Neural progenitor cell (in vitro differentiated cells): ENCODE results near the gene RALY. TPM values are rescaled to one million over a fixed set of nuclear protein-coding genes. Genes with fewer than 3 reads are reported as not detected.

Experiments used
- DNase-seq: peaks from one replicate; pipeline ENCODE4 v3.0.0-alpha.2; 2016; ENCODE audit warnings: low spot score
- H2AFZ ChIP-seq: fragments of 200-600 bp; sonication (generic); replicated peaks from 2 replicates; pipeline ENCODE4 v1.6.1; 2016; ENCODE audit warnings: antibody characterized with exemption
- H3F3A ChIP-seq: fragments of 200-600 bp; sonication (generic); 2 replicates; pipeline ENCODE4 v1.6.1; 2016; ENCODE audit warnings: antibody characterized with exemption, low read depth
- H3K27ac ChIP-seq: fragments of 200-600 bp; sonication (generic); 2 replicates; pipeline ENCODE4 v1.5.1; 2016; ENCODE audit warnings: mild to moderate bottlenecking
- H3K27me3 ChIP-seq: fragments of 200-600 bp; sonication (generic); 2 replicates; pipeline ENCODE4 v1.6.1; 2016; ENCODE audit warnings: mild to moderate bottlenecking, moderate library complexity
- H3K36me3 ChIP-seq: fragments of 200-600 bp; sonication (generic); 2 replicates; pipeline ENCODE4 v1.5.1; 2016
- H3K4me1 ChIP-seq: fragments of 200-600 bp; sonication (generic); 2 replicates; pipeline ENCODE4 v1.6.1; 2016; ENCODE audit warnings: mixed run types
- H3K4me2 ChIP-seq: fragments of 200-600 bp; sonication (generic); 2 replicates; pipeline ENCODE4 v1.6.1; 2016
- H3K4me3 ChIP-seq: fragments of 200-600 bp; sonication (generic); 2 replicates; pipeline ENCODE4 v1.5.1; 2016
- H3K79me2 ChIP-seq: fragments of 200-600 bp; sonication (generic); 2 replicates; pipeline ENCODE4 v1.6.1; 2016; ENCODE audit warnings: low read depth
- H3K9ac ChIP-seq: fragments of 200-600 bp; sonication (generic); 2 replicates; pipeline ENCODE4 v1.6.1; 2016
- H3K9me3 ChIP-seq: fragments of 200-600 bp; sonication (generic); 2 replicates; pipeline ENCODE4 v1.5.1; 2016; ENCODE audit warnings: low read depth
- H4K20me1 ChIP-seq: fragments of 200-600 bp; sonication (generic); 2 replicates; pipeline ENCODE4 v1.6.1; 2016; ENCODE audit warnings: low read depth
- H3K27ac Mint-ChIP-seq: 3 replicates; pipeline ENCODE4 v1.8.0; 2021; ENCODE audit warnings: mixed read lengths
- H3K27me3 Mint-ChIP-seq: 2 replicates; pipeline ENCODE4 v1.8.0; 2022; ENCODE audit warnings: low read depth, mild to moderate bottlenecking, inconsistent platforms, moderate library complexity, mixed read lengths; ENCODE audit not compliant: insufficient read depth
- H3K36me3 Mint-ChIP-seq: 3 replicates; pipeline ENCODE4 v1.8.0; 2021; ENCODE audit warnings: mixed read lengths
- H3K4me1 Mint-ChIP-seq: 3 replicates; pipeline ENCODE4 v1.8.0; 2021; ENCODE audit warnings: mixed read lengths
- H3K4me3 Mint-ChIP-seq: 3 replicates; pipeline ENCODE4 v1.8.0; 2021; ENCODE audit warnings: mild to moderate bottlenecking, moderate library complexity, mixed read lengths
- H3K9me3 Mint-ChIP-seq: 3 replicates; pipeline ENCODE4 v1.8.0; 2020; ENCODE audit warnings: mixed read lengths
- CTCF ChIP-seq: fragments of 200-600 bp; sonication (generic); IDR thresholded peaks from 2 replicates; pipeline ENCODE4 v1.5.1; 2017; ENCODE audit warnings: antibody characterized with exemption, mild to moderate bottlenecking
- EZH2 ChIP-seq: fragments of 200-600 bp; sonication (generic); IDR thresholded peaks from 2 replicates; pipeline ENCODE4 v1.6.1; 2017; ENCODE audit warnings: antibody characterized with exemption, mild to moderate bottlenecking, moderate library complexity
- EZH2phosphoT487 ChIP-seq: fragments of 200-600 bp; sonication (generic); IDR thresholded peaks from 2 replicates; pipeline ENCODE4 v1.6.1; 2017; ENCODE audit warnings: antibody characterized with exemption
- total RNA-seq: library from RNA; depleted of rRNA; stranded (reverse); fragments of >200 nt; gene quantifications from 2 replicates; pipeline ENCODE4 v1.2.3, GENCODE V29; 2015; ENCODE audit warnings: low replicate concordance

RALY gene
- total RNA-seq, 1 donor from 2014 or later = 102 TPM

DNA sequence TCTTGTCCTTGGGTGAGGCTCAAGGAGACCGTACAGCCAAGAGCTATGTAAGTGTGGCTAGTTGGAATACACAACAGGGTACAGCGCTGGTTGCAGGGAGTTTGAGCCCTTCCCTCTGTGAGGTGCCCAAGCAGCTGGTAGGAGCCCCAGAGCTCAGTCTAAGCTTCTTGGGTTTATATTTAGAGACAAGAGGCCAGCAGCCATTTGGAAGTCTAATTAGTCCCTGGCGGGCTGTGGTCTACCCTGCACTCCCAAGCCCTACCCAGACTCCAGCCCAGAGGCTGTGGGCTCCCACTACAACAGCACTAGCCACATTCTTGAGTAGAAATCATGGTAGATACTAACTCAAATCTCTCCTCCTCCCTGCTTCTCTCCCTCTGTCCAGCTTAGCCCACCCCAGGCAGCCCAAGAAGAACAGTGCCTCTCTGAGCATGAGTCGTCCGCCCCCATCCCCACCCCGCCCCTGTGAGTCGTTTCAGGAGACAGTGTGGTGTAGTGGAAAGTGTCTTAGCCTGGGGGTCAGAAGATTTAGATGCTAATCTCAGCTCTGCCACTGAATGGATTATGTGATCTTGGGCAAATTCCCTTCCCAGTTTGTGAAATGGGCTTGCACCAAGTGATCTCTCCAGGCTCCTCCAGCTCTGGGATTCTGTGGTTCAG, 80.5 kb downstream of the RALY start:
- DNase-seq = no peak
- Mint-ChIP-seq H3K27me3 (no peaks in the 10 kb centered on the region), H3K4me3 (no peak overlapping the region), H3K36me3 (peaks cover 26% of the 10 kb centered on the region), H3K9me3 (no peaks in the 10 kb centered on the region), H3K27ac (no peak overlapping the region), H3K4me1 (peaks cover 6% of the 10 kb centered on the region)
- H3K4me3 ChIP-seq = no peak overlapping the region
- H3K9me3 ChIP-seq = no peaks in the 10 kb centered on the region
- no peaks in the 10 kb centered on the region for H3K27me3 ChIP-seq
- H3K27ac ChIP-seq = no peak overlapping the region
- TF ChIP-seq EZH2 (no peak), CTCF (no peak), EZH2phosphoT487 (no peak)
- H4K20me1 ChIP-seq = peaks cover 46% of the 10 kb centered on the region
- peaks cover 5% of the 10 kb centered on the region for H3F3A ChIP-seq
- H3K36me3 ChIP-seq = no peaks in the 10 kb centered on the region
- no peaks in the 10 kb centered on the region for H3K4me1 ChIP-seq
- H3K79me2 ChIP-seq = peaks cover 26% of the 10 kb centered on the region
- no peak overlapping the region for H3K4me2 ChIP-seq
- H3K9ac ChIP-seq = no peak overlapping the region
- no peak overlapping the region for H2AFZ ChIP-seq

GRCh38 chr20:34075647-34076046, 81.9 kb downstream of the RALY start:
- H3K36me3 ChIP-seq = no peaks in the 10 kb centered on the region
- no peak for DNase-seq
- TF ChIP-seq EZH2 = no peak
- no peak for TF ChIP-seq EZH2phosphoT487
- TF ChIP-seq CTCF = no peak

DNA sequence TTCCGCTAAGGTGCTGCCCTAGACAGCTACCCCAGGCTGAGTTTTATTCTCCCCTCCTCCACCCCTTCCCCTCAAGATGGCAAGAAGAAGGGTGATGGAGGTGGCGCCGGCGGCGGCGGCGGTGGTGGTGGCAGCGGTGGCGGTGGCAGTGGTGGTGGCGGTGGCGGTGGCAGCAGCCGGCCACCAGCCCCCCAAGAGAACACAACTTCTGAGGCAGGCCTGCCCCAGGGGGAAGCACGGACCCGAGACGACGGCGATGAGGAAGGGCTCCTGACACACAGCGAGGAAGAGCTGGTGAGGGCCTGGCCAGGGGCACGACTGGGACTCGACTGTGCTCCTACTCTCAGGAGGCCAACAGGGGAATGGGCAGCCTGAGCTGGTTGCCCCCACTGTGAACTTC, 83.2 kb downstream of the RALY start:
- peaks cover 11% of the 10 kb centered on the region for H3K79me2 ChIP-seq
- DNase-seq = no peak
- no peak overlapping the region for H3K27ac ChIP-seq
- H3K36me3 ChIP-seq = no peaks in the 10 kb centered on the region
- H3F3A ChIP-seq = no peaks in the 10 kb centered on the region
- no peaks in the 10 kb centered on the region for H3K27me3 ChIP-seq
- no peaks in the 10 kb centered on the region for H3K9me3 Mint-ChIP-seq
- no peak overlapping the region for H3K27ac Mint-ChIP-seq
- no peaks in the 10 kb centered on the region for H3K9me3 ChIP-seq
- no peak overlapping the region for H3K4me2 ChIP-seq
- peaks cover 4% of the 10 kb centered on the region for H3K4me1 Mint-ChIP-seq
- peaks cover 37% of the 10 kb centered on the region for H4K20me1 ChIP-seq
- no peak overlapping the region for H3K4me3 ChIP-seq
- TF ChIP-seq EZH2phosphoT487 (no peak), CTCF (no peak), EZH2 (no peak)
- H3K4me3 Mint-ChIP-seq = no peak overlapping the region
- H2AFZ ChIP-seq = no peak overlapping the region
- peaks cover 31% of the 10 kb centered on the region for H3K36me3 Mint-ChIP-seq
- no peaks in the 10 kb centered on the region for H3K4me1 ChIP-seq
- peaks cover 3% of the 10 kb centered on the region for H3K27me3 Mint-ChIP-seq
- H3K9ac ChIP-seq = no peak overlapping the region

More at GRCh38 chr20:34075647-34076046, 81.9 kb downstream of the RALY start:
- Histone ChIP-seq H3K4me1 (no peaks in the 10 kb centered on the region), H2AFZ (no peak overlapping the region), H4K20me1 (peaks cover 37% of the 10 kb centered on the region), H3K4me2 (no peak overlapping the region), H3K4me3 (no peak overlapping the region), H3K9ac (no peak overlapping the region), H3K27ac (no peak overlapping the region), H3K79me2 (peaks cover 20% of the 10 kb centered on the region), H3F3A (no peaks in the 10 kb centered on the region), H3K9me3 (no peaks in the 10 kb centered on the region), H3K27me3 (no peaks in the 10 kb centered on the region)
- no peak overlapping the region for H3K4me3 Mint-ChIP-seq
- peaks cover 29% of the 10 kb centered on the region for H3K36me3 Mint-ChIP-seq
- peaks cover 3% of the 10 kb centered on the region for H3K27me3 Mint-ChIP-seq
- H3K4me1 Mint-ChIP-seq = peaks cover 4% of the 10 kb centered on the region
- H3K27ac Mint-ChIP-seq = no peak overlapping the region
- H3K9me3 Mint-ChIP-seq = no peaks in the 10 kb centered on the region
